ENCODE data around the gene NLRP13.
"Not testable (repeated sequence)": the region's sequence is repeated elsewhere in the genome, so short reads cannot be mapped to it uniquely, and the experiment has no call there.

The NLRP13 gene

GRCh38 chr19:55931936-55932386 lies at the start of gene NLRP13:
TSS of gene NLRP13 (minus strand) at chr19:55932336. CDS start at chr19:55932311, 25 bp downstream.
- no peak for DNase-seq (ENCODE audit: low read depth)

- no peak for DNase-seq (ENCODE audit: low read depth)
These were observed 48.3 kb upstream of the NLRP13 start for GRCh38 chr19:55980415-55980814.

GRCh38 chr19:55973982-55974381 lies 41.8 kb upstream of the NLRP13 start:
- no peak for DNase-seq (ENCODE audit: low read depth)

GRCh38 chr19:55962186-55962585 lies 30.1 kb upstream of the NLRP13 start:
- no peak for DNase-seq (ENCODE audit: low read depth)

- DNase-seq (ENCODE audit: low read depth): no peak
These were observed 28.0 kb upstream of the NLRP13 start for GRCh38 chr19:55959996-55960675.

GRCh38 chr19:55958356-55958755 lies 26.2 kb upstream of the NLRP13 start:
- no peak for DNase-seq (ENCODE audit: low read depth)

GRCh38 chr19:55956431-55956830 lies 24.3 kb upstream of the NLRP13 start:
- no peak for DNase-seq (ENCODE audit: low read depth)

- not testable (repeated sequence) for DNase-seq (ENCODE audit: low read depth)
These were observed 18.4 kb upstream of the NLRP13 start for GRCh38 chr19:55950566-55950965.

GRCh38 chr19:55947532-55947931 lies 15.4 kb upstream of the NLRP13 start, which contains the start of gene NLRP8:
TSS of gene NLRP8 (plus strand) at chr19:55947832.
- no peak for DNase-seq (ENCODE audit: low read depth)

- no peak for DNase-seq (ENCODE audit: low read depth)
These were observed 8.2 kb upstream of the NLRP13 start for GRCh38 chr19:55940306-55940705.

GRCh38 chr19:55939206-55939605 lies 7.1 kb upstream of the NLRP13 start:
- no peak for DNase-seq (ENCODE audit: low read depth)

- no peak for DNase-seq (ENCODE audit: low read depth)
These were observed 3.1 kb upstream of the NLRP13 start for GRCh38 chr19:55935206-55935605.

- no peak for DNase-seq (ENCODE audit: low read depth)
These were observed 1.1 kb downstream of the NLRP13 start for GRCh38 chr19:55930996-55931515.

- DNase-seq (ENCODE audit: low read depth): not testable (repeated sequence)
These were observed 2.9 kb downstream of the NLRP13 start for GRCh38 chr19:55929258-55929657.

GRCh38 chr19:55927991-55928390 lies 4.1 kb downstream of the NLRP13 start:
- no peak for DNase-seq (ENCODE audit: low read depth)

- DNase-seq (ENCODE audit: low read depth): no peak
These were observed 8.6 kb downstream of the NLRP13 start for GRCh38 chr19:55923556-55923955.

GRCh38 chr19:55913643-55914268 lies 18.4 kb downstream of the NLRP13 start:
- DNase-seq (ENCODE audit: low read depth): no peak

GRCh38 chr19:55912916-55913315 lies 19.2 kb downstream of the NLRP13 start:
- DNase-seq (ENCODE audit: low read depth): no peak

GRCh38 chr19:55909801-55910200 lies 22.3 kb downstream of the NLRP13 start:
- no peak for DNase-seq (ENCODE audit: low read depth)

- DNase-seq (ENCODE audit: low read depth): no peak
These were observed 24.4 kb downstream of the NLRP13 start for GRCh38 chr19:55907746-55908145.

GRCh38 chr19:55907286-55907685 lies 24.9 kb downstream of the NLRP13 start:
- DNase-seq (ENCODE audit: low read depth): no peak

- no peak for DNase-seq (ENCODE audit: low read depth)
These were observed 29.9 kb downstream of the NLRP13 start for GRCh38 chr19:55902080-55902751.

All from stimulated activated CD8-positive, alpha-beta memory T cell treated with anti-CD3 and anti-CD28 coated beads, Interleukin-7, amount 100 ng/mL, for 24 hours (primary cell).